ENCODE results near the gene SERPINA5.

- TF ChIP-seq CTCF (IDR thresholded peaks at IDR 0.05) (no peak), REST (IDR thresholded peaks at IDR 0.05; ENCODE audit: insufficient read depth in 1 of 2, low read depth in 2 of 2, low read length in 1 of 2) (no peak), POLR2AphosphoS5 (IDR thresholded peaks at IDR 0.05; ENCODE audit: low read depth, low read length) (no peak)
Observed at GRCh38 chr14:94562941-94563883, 18.0 kb upstream of the SERPINA5 start.
